ENCODE measurements around the gene OPN1SW.
A peak's percentile ranks its signal among the peaks of the same experiment; 100 is the strongest.

The OPN1SW gene

GRCh38 chr7:128739048-128739962 lies 36.3 kb downstream of the OPN1SW start, which contains the start of gene CALU:
TSS of gene CALU (plus strand) at chr7:128739359. CDS start at chr7:128748584, 9,225 bp downstream.
- H3K4me1 ChIP-seq (ENCODE audit: control insufficient read depth, low read depth, low read length), result peaks cover 2% of the 10 kb centered on the region
- no peaks in the 10 kb centered on the region for H3K36me3 ChIP-seq (ENCODE audit: control insufficient read depth, insufficient read depth, low read length)
- peak within 1 kb of the TSS; percentile 35 for H3K18ac ChIP-seq (ENCODE audit: low read length)
- H3K23ac ChIP-seq (ENCODE audit: low read length), result peak within 1 kb of the TSS; percentile 32
- no peak within 1 kb of the TSS for H4K5ac ChIP-seq (ENCODE audit: low read length)
- H2BK15ac ChIP-seq (replicated peaks; ENCODE audit: low read depth), result no peak within 1 kb of the TSS
- DNase-seq, result peak; percentile 97
- H3K9ac ChIP-seq (ENCODE audit: low read length), result peak within 1 kb of the TSS; percentile 88
- peak within 1 kb of the TSS; percentile 91 for H3K56ac ChIP-seq (ENCODE audit: low read length)
- peaks cover 46% of the 10 kb centered on the region for H3K79me2 ChIP-seq (ENCODE audit: control insufficient read depth, insufficient read depth, low read length)
- peak within 1 kb of the TSS; percentile 18 for H3K27ac ChIP-seq (ENCODE audit: low read depth, low read length)
- H2BK120ac ChIP-seq (ENCODE audit: low read depth, low read length), result no peak within 1 kb of the TSS
- H3K4ac ChIP-seq (ENCODE audit: low read depth, low read length), result peak within 1 kb of the TSS; percentile 75
- peak within 1 kb of the TSS; percentile 71 for H3K4me2 ChIP-seq (ENCODE audit: low read length)
- no peak within 1 kb of the TSS for H2AK5ac ChIP-seq (ENCODE audit: low read length)
- peak within 1 kb of the TSS; percentile 31 for H2BK5ac ChIP-seq (ENCODE audit: low read length)
- H3K79me1 ChIP-seq (ENCODE audit: low read length), result peaks cover 7% of the 10 kb centered on the region
- WGBS (ENCODE audit: extremely low coverage, insufficient coverage, low lambda C conversion rate), result no CpG with 5 or more reads among the region's 74 CpGs
- peak within 1 kb of the TSS; percentile 93 for H3K4me3 ChIP-seq (ENCODE audit: low read length)
- no peak within 1 kb of the TSS for H4K8ac ChIP-seq (ENCODE audit: low read depth, low read length)
- no peaks in the 10 kb centered on the region for H3K27me3 ChIP-seq (ENCODE audit: insufficient read depth, low read length, poor library complexity)

GRCh38 chr7:128738570-128739047 lies 37.0 kb downstream of the OPN1SW start:
- H4K5ac ChIP-seq (ENCODE audit: low read length), result no peak overlapping the region
- WGBS (ENCODE audit: extremely low coverage, insufficient coverage, low lambda C conversion rate), result no CpG with 5 or more reads among the region's 8 CpGs
- H3K27ac ChIP-seq (ENCODE audit: low read depth, low read length), result no peak overlapping the region
- peaks cover 2% of the 10 kb centered on the region for H3K4me1 ChIP-seq (ENCODE audit: control insufficient read depth, low read depth, low read length)
- H3K4me3 ChIP-seq (ENCODE audit: low read length), result peak overlapping the region; percentile 53
- H3K79me2 ChIP-seq (ENCODE audit: control insufficient read depth, insufficient read depth, low read length), result peaks cover 40% of the 10 kb centered on the region
- peak overlapping the region; percentile 71 for H3K4me2 ChIP-seq (ENCODE audit: low read length)
- no peak overlapping the region for H2BK120ac ChIP-seq (ENCODE audit: low read depth, low read length)
- H3K36me3 ChIP-seq (ENCODE audit: control insufficient read depth, insufficient read depth, low read length), result no peaks in the 10 kb centered on the region
- peak overlapping the region; percentile 35 for H3K18ac ChIP-seq (ENCODE audit: low read length)
- H2AK5ac ChIP-seq (ENCODE audit: low read length), result no peak overlapping the region
- no peak for DNase-seq
- peak overlapping the region; percentile 31 for H2BK5ac ChIP-seq (ENCODE audit: low read length)
- H3K9ac ChIP-seq (ENCODE audit: low read length), result peak overlapping the region; percentile 84
- peak overlapping the region; percentile 75 for H3K4ac ChIP-seq (ENCODE audit: low read depth, low read length)
- H3K56ac ChIP-seq (ENCODE audit: low read length), result peak overlapping the region; percentile 91
- no peak overlapping the region for H2BK15ac ChIP-seq (replicated peaks; ENCODE audit: low read depth)
- peaks cover 7% of the 10 kb centered on the region for H3K79me1 ChIP-seq (ENCODE audit: low read length)
- H4K8ac ChIP-seq (ENCODE audit: low read depth, low read length), result no peak overlapping the region
- H3K23ac ChIP-seq (ENCODE audit: low read length), result no peak overlapping the region
- H3K27me3 ChIP-seq (ENCODE audit: insufficient read depth, low read length, poor library complexity), result no peaks in the 10 kb centered on the region

GRCh38 chr7:128737867-128738385 lies 37.7 kb downstream of the OPN1SW start:
- no peak overlapping the region for H3K27ac ChIP-seq (ENCODE audit: low read depth, low read length)

GRCh38 chr7:128737441-128737840 lies 38.2 kb downstream of the OPN1SW start:
- no peak overlapping the region for H2AK5ac ChIP-seq (ENCODE audit: low read length)
- no peak overlapping the region for H3K23ac ChIP-seq (ENCODE audit: low read length)
- no peaks in the 10 kb centered on the region for H3K36me3 ChIP-seq (ENCODE audit: control insufficient read depth, insufficient read depth, low read length)
- no peak overlapping the region for H3K56ac ChIP-seq (ENCODE audit: low read length)
- H3K4me3 ChIP-seq (ENCODE audit: low read length), result no peak overlapping the region
- WGBS (ENCODE audit: extremely low coverage, insufficient coverage, low lambda C conversion rate), result no CpG with 5 or more reads among the region's 4 CpGs
- no peak overlapping the region for H3K9ac ChIP-seq (ENCODE audit: low read length)
- DNase-seq, result no peak
- no peak overlapping the region for H4K8ac ChIP-seq (ENCODE audit: low read depth, low read length)
- H2BK120ac ChIP-seq (ENCODE audit: low read depth, low read length), result no peak overlapping the region
- no peak overlapping the region for H4K5ac ChIP-seq (ENCODE audit: low read length)
- H3K4ac ChIP-seq (ENCODE audit: low read depth, low read length), result no peak overlapping the region
- H3K18ac ChIP-seq (ENCODE audit: low read length), result no peak overlapping the region
- H3K27me3 ChIP-seq (ENCODE audit: insufficient read depth, low read length, poor library complexity), result no peaks in the 10 kb centered on the region
- no peak overlapping the region for H3K4me2 ChIP-seq (ENCODE audit: low read length)
- peaks cover 31% of the 10 kb centered on the region for H3K79me2 ChIP-seq (ENCODE audit: control insufficient read depth, insufficient read depth, low read length)
- peaks cover 2% of the 10 kb centered on the region for H3K4me1 ChIP-seq (ENCODE audit: control insufficient read depth, low read depth, low read length)
- no peak overlapping the region for H2BK15ac ChIP-seq (replicated peaks; ENCODE audit: low read depth)
- no peak overlapping the region for H3K27ac ChIP-seq (ENCODE audit: low read depth, low read length)
- H2BK5ac ChIP-seq (ENCODE audit: low read length), result no peak overlapping the region
- peaks cover 7% of the 10 kb centered on the region for H3K79me1 ChIP-seq (ENCODE audit: low read length)

More at GRCh38 chr7:128737867-128738385, 37.7 kb downstream of the OPN1SW start:
- WGBS (ENCODE audit: extremely low coverage, insufficient coverage, low lambda C conversion rate), result no CpG with 5 or more reads among the region's 1 CpG
- Histone ChIP-seq H3K23ac (ENCODE audit: low read length) (no peak overlapping the region), H4K5ac (ENCODE audit: low read length) (no peak overlapping the region), H3K4ac (ENCODE audit: low read depth, low read length) (no peak overlapping the region), H3K36me3 (ENCODE audit: control insufficient read depth, insufficient read depth, low read length) (no peaks in the 10 kb centered on the region), H2BK15ac (replicated peaks; ENCODE audit: low read depth) (no peak overlapping the region), H2BK5ac (ENCODE audit: low read length) (no peak overlapping the region), H4K8ac (ENCODE audit: low read depth, low read length) (no peak overlapping the region), H3K56ac (ENCODE audit: low read length) (no peak overlapping the region), H3K4me3 (ENCODE audit: low read length) (no peak overlapping the region), H3K79me1 (ENCODE audit: low read length) (peaks cover 7% of the 10 kb centered on the region), H3K27me3 (ENCODE audit: insufficient read depth, low read length, poor library complexity) (no peaks in the 10 kb centered on the region), H3K18ac (ENCODE audit: low read length) (no peak overlapping the region), H2AK5ac (ENCODE audit: low read length) (peak overlapping the region; percentile 80), H3K4me1 (ENCODE audit: control insufficient read depth, low read depth, low read length) (peaks cover 2% of the 10 kb centered on the region), H3K4me2 (ENCODE audit: low read length) (no peak overlapping the region), H2BK120ac (ENCODE audit: low read depth, low read length) (no peak overlapping the region), H3K79me2 (ENCODE audit: control insufficient read depth, insufficient read depth, low read length) (peaks cover 33% of the 10 kb centered on the region), H3K9ac (ENCODE audit: low read length) (no peak overlapping the region)
- peak; percentile 23 for DNase-seq

- peaks cover 4% of the 10 kb centered on the region for H3K79me1 ChIP-seq (ENCODE audit: low read length)
- H3K4me3 ChIP-seq (ENCODE audit: low read length), result no peak overlapping the region
- H4K8ac ChIP-seq (ENCODE audit: low read depth, low read length), result no peak overlapping the region
- no peaks in the 10 kb centered on the region for H3K36me3 ChIP-seq (ENCODE audit: control insufficient read depth, insufficient read depth, low read length)
- no peak for DNase-seq
- WGBS (ENCODE audit: extremely low coverage, insufficient coverage, low lambda C conversion rate), result no CpG with 5 or more reads among the region's 5 CpGs
- H3K23ac ChIP-seq (ENCODE audit: low read length), result no peak overlapping the region
- H3K56ac ChIP-seq (ENCODE audit: low read length), result no peak overlapping the region
- H3K9ac ChIP-seq (ENCODE audit: low read length), result no peak overlapping the region
- H3K4ac ChIP-seq (ENCODE audit: low read depth, low read length), result no peak overlapping the region
- H3K79me2 ChIP-seq (ENCODE audit: control insufficient read depth, insufficient read depth, low read length), result peaks cover 12% of the 10 kb centered on the region
- H3K4me2 ChIP-seq (ENCODE audit: low read length), result no peak overlapping the region
- no peaks in the 10 kb centered on the region for H3K27me3 ChIP-seq (ENCODE audit: insufficient read depth, low read length, poor library complexity)
- no peak overlapping the region for H2BK5ac ChIP-seq (ENCODE audit: low read length)
- no peak overlapping the region for H4K5ac ChIP-seq (ENCODE audit: low read length)
- H2BK15ac ChIP-seq (replicated peaks; ENCODE audit: low read depth), result no peak overlapping the region
- no peak overlapping the region for H2AK5ac ChIP-seq (ENCODE audit: low read length)
- no peak overlapping the region for H3K18ac ChIP-seq (ENCODE audit: low read length)
- no peaks in the 10 kb centered on the region for H3K4me1 ChIP-seq (ENCODE audit: control insufficient read depth, low read depth, low read length)
- no peak overlapping the region for H2BK120ac ChIP-seq (ENCODE audit: low read depth, low read length)
- H3K27ac ChIP-seq (ENCODE audit: low read depth, low read length), result no peak overlapping the region
Measured at GRCh38 chr7:128735436-128735835, 40.2 kb downstream of the OPN1SW start.

Measured in mesendoderm (in vitro differentiated cells).